Bronchial epithelial cell (primary cell): ENCODE measurements around the gene CHN1. TPM values are rescaled to one million over a fixed set of nuclear protein-coding genes. Genes with fewer than 3 reads are reported as not detected.

Experiments
- DNase-seq: peaks from one replicate; pipeline ENCODE4 v3.0.0-alpha.2; 2010; ENCODE audit warnings: low read depth
- FAIRE-seq: peaks from 2 replicates; lab custom pipeline; 2011; peaks lifted over from hg19 to GRCh38; lab: Jason Lieb, UNC
- H3K27me3 ChIP-seq: 2 replicates; pipeline ENCODE4 v1.5.1; 2011; ENCODE audit warnings: low read length; ENCODE audit not compliant: control insufficient read depth, insufficient read depth
- H3K36me3 ChIP-seq: 2 replicates; pipeline ENCODE4 v1.5.1; 2011; ENCODE audit warnings: low read length; ENCODE audit not compliant: control insufficient read depth, insufficient read depth
- H3K4me3 ChIP-seq: 2 replicates; pipeline ENCODE4 v1.5.1; 2011; ENCODE audit warnings: mild to moderate bottlenecking, low read depth, low read length, control low read depth
- CTCF ChIP-seq: IDR thresholded peaks from 2 replicates; pipeline ENCODE4 v1.5.1; 2011; ENCODE audit warnings: mild to moderate bottlenecking, moderate library complexity, low read length, control low read depth, inconsistent platforms; ENCODE audit not compliant: insufficient read depth, severe bottlenecking
- total RNA-seq: library from RNA; depleted of rRNA; stranded (reverse); fragments of >200 nt; gene quantifications from 2 replicates; pipeline ENCODE4 v1.2.1, GENCODE V29; 2014

The CHN1 gene
- total RNA-seq, 1 donor from 2014 or later, result 2.6 TPM

GRCh38 chr2:175007510-175007909 is 2.3 kb upstream of the CHN1 start:
- Histone ChIP-seq H3K27me3 (peaks cover 11% of the 10 kb centered on the region), H3K36me3 (no peaks in the 10 kb centered on the region), H3K4me3 (no peak overlapping the region)
- TF ChIP-seq CTCF, result no peak
- no peak for FAIRE-seq
- DNase-seq, result no peak

GRCh38 chr2:175006281-175006680 is 1.1 kb upstream of the CHN1 start:
- Histone ChIP-seq H3K36me3 (no peaks in the 10 kb centered on the region), H3K27me3 (peaks cover 11% of the 10 kb centered on the region), H3K4me3 (no peak overlapping the region)
- no peak for TF ChIP-seq CTCF
- FAIRE-seq (no peak), DNase-seq (no peak)

- DNase-seq (no peak), FAIRE-seq (no peak)
- peak overlapping the region; percentile 52 for H3K4me3 ChIP-seq
- H3K27me3 ChIP-seq, result peaks cover 11% of the 10 kb centered on the region
- H3K36me3 ChIP-seq, result no peaks in the 10 kb centered on the region
- no peak for TF ChIP-seq CTCF
These were observed 618 bp upstream of the CHN1 start for GRCh38 chr2:175005733-175006264.

GRCh38 chr2:175004730-175004979 is 526 bp downstream of the CHN1 start:
- no peak for FAIRE-seq
- Histone ChIP-seq H3K27me3 (peaks cover 11% of the 10 kb centered on the region), H3K4me3 (peak overlapping the region; percentile 52), H3K36me3 (no peaks in the 10 kb centered on the region)
- TF ChIP-seq CTCF, result no peak
- DNase-seq, result no peak

GRCh38 chr2:175003875-175004729 is 1.1 kb downstream of the CHN1 start:
- TF ChIP-seq CTCF, result no peak
- no peak for DNase-seq
- Histone ChIP-seq H3K36me3 (no peaks in the 10 kb centered on the region), H3K4me3 (peak overlapping the region; percentile 52), H3K27me3 (peaks cover 11% of the 10 kb centered on the region)
- FAIRE-seq, result no peak
